ENCODE data around the gene CAPZB. TPM values are rescaled to one million over a fixed set of nuclear protein-coding genes. Genes with fewer than 3 reads are reported as not detected.

CAPZB gene
- polyA plus RNA-seq, 1 experiment = 276 TPM

DNA sequence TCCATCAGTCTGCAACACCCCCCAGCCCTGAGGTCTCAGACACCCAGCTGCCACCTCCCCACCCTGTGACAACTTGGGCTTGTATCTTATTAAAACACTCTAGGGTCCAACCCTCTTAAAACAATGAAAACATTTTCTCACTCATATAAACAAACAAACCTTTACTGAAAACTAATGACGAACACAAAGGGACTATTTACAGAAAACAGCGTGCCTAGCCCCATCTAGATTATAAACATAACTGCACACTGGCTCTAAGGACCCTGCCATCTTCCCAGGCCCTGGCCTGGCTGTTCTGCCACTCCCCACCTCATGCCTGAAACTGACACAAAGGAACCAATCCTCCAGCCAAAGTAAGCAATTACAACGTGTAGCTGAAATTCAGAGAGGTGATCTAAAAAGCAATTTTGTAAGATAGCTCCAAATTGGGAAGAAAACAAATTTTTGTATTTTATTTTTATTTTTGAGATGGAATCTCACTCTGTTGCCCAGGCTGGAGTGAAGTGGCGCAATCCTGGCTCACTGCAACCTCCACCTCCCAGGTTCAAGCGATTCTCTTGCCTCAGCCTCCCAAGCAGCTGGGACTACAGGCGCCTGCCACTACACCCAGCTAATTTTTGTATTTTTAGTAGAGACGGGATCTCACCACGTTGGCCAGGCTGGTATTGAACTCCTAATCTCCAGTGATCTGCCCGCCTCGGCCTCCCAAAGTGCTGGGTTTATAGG lies 40.9 kb downstream of the CAPZB start:
- TF ChIP-seq, protein P1, sequence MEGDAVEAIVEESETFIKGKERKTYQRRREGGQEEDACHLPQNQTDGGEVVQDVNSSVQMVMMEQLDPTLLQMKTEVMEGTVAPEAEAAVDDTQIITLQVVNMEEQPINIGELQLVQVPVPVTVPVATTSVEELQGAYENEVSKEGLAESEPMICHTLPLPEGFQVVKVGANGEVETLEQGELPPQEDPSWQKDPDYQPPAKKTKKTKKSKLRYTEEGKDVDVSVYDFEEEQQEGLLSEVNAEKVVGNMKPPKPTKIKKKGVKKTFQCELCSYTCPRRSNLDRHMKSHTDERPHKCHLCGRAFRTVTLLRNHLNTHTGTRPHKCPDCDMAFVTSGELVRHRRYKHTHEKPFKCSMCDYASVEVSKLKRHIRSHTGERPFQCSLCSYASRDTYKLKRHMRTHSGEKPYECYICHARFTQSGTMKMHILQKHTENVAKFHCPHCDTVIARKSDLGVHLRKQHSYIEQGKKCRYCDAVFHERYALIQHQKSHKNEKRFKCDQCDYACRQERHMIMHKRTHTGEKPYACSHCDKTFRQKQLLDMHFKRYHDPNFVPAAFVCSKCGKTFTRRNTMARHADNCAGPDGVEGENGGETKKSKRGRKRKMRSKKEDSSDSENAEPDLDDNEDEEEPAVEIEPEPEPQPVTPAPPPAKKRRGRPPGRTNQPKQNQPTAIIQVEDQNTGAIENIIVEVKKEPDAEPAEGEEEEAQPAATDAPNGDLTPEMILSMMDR (IDR thresholded peaks at IDR 0.05; ENCODE audit: insufficient read depth, low read depth, low read length) = no peak
- POLR2A ChIA-PET = no interaction called here
- Histone ChIP-seq H3K4me3 (ENCODE audit: low read depth, low read length) (no peak overlapping the region), H3K27me3 (ENCODE audit: control insufficient read depth, insufficient read depth, low read length) (no peaks in the 10 kb centered on the region), H3K36me3 (ENCODE audit: control insufficient read depth, insufficient read depth, low read length) (peaks cover 2% of the 10 kb centered on the region; the same call in 1 of the 2 replicates)
- no peak for DNase-seq (ENCODE audit: low read depth)
- CTCF ChIA-PET = interaction anchor here (1.2 kb wide), 1 partner anchor 52 kb away, joined by 7 read pairs; no protein-coding TSS in a partner anchor

DNA sequence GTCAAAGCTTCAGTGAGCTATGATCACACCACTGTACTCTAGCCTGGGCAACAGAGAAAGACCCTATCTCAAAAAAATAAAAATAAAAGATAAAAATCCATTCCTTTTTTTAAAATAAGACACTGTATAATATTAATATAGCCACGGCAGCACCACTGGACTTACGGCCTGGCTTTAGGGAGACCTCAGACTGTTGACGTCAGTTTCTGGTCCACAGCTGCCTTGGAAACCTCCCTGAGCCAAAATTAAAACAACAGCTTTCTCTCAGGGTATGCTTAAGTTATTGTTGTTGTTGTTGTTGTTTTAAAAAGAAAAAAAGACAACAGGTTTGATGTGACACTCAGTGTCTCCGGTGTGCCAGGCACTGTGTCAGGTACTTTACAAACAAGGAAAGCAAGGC lies 42.0 kb downstream of the CAPZB start:
- TF ChIP-seq, protein P1 (IDR thresholded peaks at IDR 0.05; ENCODE audit: insufficient read depth, low read depth, low read length) = no peak
- CTCF ChIA-PET = interaction anchor here (1.2 to 1.4 kb wide), 3 partner anchors 12 to 102 kb away, joined by 3 to 7 read pairs (median 3); no protein-coding TSS in a partner anchor
- Histone ChIP-seq H3K36me3 (ENCODE audit: control insufficient read depth, insufficient read depth, low read length) (peaks cover 2% of the 10 kb centered on the region; the same call in 1 of the 2 replicates), H3K4me3 (ENCODE audit: low read depth, low read length) (no peak overlapping the region), H3K27me3 (ENCODE audit: control insufficient read depth, insufficient read depth, low read length) (no peaks in the 10 kb centered on the region)
- POLR2A ChIA-PET = no interaction called here
- no peak for DNase-seq (ENCODE audit: low read depth)

DNA sequence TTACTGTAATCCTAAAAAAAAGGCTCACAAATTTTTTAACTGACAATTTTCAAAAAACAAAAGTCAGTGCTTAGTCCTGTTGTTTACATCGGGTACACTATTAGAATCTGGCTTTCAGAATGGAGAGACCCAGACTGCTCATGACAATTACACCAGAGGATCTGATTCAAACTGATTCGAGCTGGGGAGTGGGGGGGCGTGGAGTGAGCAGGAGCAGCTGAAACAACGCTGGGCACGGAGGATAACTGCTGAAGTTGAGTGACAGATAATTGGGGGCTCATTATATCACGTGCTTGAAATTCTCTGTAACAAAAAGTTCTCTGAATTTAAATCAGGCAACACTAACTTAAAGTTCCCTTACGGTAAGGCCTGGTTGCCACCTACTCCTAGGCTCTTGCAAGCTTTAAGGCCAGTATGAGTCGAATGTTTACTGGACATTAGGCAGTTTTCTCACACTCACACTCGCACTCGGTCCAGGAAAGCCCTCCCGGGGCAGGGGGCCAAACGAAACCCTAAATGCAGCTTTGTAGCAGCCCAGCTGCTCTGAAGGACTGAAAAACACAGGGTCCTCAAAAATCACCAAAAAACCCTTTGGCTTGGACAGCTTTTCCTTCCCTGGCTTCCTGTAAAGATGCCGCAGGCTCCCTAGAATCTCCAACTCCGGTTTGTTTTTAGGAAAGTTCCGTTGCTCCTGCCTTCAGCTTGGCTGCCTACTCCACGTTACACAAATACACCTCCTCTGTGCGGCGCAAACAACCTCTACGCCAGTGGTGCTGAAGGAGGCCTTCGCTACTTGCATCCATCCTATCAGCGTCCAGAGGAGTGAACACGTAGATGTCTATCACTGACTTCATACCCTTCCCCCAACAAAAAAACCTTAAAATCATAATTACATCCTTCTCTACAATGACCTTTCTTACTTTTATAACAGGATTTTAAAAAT lies 42.9 kb downstream of the CAPZB start:
- DNase-seq (ENCODE audit: low read depth) = no peak
- Histone ChIP-seq H3K36me3 (ENCODE audit: control insufficient read depth, insufficient read depth, low read length) (peaks cover under 1% of the 10 kb centered on the region; the same call in 1 of the 2 replicates), H3K27me3 (ENCODE audit: control insufficient read depth, insufficient read depth, low read length) (no peaks in the 10 kb centered on the region), H3K4me3 (ENCODE audit: low read depth, low read length) (no peak overlapping the region)
- ChIA-PET POLR2A (no interaction called here), CTCF (interaction anchor here (0.8 to 2.8 kb wide), 5 partner anchors 13 to 101 kb away, joined by 3 to 15 read pairs (median 3); no protein-coding TSS in a partner anchor)
- TF ChIP-seq, protein P1 (IDR thresholded peaks at IDR 0.05; ENCODE audit: insufficient read depth, low read depth, low read length) = no peak

DNA sequence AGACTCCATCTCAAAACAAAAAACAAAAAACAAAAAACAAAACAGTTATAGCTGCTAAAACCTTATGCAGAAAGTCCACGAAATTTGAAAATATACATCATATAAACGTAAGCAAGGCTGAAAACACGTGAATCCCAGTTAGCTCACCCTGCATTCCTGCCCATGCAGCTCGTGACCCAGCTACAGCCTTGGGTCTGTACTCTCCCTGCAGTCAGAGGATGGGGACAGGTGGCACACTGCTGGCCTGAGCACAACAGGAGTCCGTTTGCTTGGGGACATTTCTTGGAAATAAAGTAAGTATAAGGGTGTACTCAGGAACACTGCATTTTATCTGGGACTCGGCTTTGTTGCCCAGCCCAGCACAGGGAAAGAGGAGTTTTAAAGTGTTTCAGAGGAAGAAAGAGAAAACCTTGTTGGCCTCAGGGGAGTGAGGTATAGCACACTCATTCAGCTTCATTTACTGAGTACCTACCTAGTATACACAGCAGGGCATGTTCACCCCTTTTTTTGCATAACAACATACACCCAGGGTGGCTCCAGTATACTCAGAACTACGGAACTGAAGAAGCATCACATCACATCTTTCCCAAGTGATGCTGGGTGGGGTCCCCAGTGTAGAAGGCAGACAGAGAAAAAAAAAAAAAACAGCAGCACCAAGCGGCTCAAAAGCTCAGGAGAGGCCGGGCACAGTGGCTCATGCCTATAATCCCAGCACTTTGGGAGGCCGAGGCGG lies 44.1 kb downstream of the CAPZB start:
- DNase-seq (ENCODE audit: low read depth) = no peak
- TF ChIP-seq, protein P1 (IDR thresholded peaks at IDR 0.05; ENCODE audit: insufficient read depth, low read depth, low read length) = no peak
- no peaks in the 10 kb centered on the region for H3K27me3 ChIP-seq (ENCODE audit: control insufficient read depth, insufficient read depth, low read length)
- no peak overlapping the region for H3K4me3 ChIP-seq (ENCODE audit: low read depth, low read length)
- no peaks in the 10 kb centered on the region; the same call in 1 of the 2 replicates for H3K36me3 ChIP-seq (ENCODE audit: control insufficient read depth, insufficient read depth, low read length)
- CTCF ChIA-PET = interaction anchor here (0.9 to 2.8 kb wide), 3 partner anchors 11 to 46 kb away, joined by 4 to 15 read pairs (median 4); no protein-coding TSS in a partner anchor
- POLR2A ChIA-PET = no interaction called here
